Calu3 (cell line): ENCODE results near the gene MED29. TPM values are rescaled to one million over a fixed set of nuclear protein-coding genes. Genes with fewer than 3 reads are reported as not detected.

ENCODE experiments used
- BruUV-seq: library from RNA; stranded (reverse); fragments of 400-500 nt; replicated peaks from 2 replicates; lab custom pipeline; 2021; lab: Mats Ljungman, UMichigan
- CTCF ChIA-PET: fragments of 300-600 bp; sonication (Branson Sonifier 250); formaldehyde crosslinking; loops from one replicate; lab custom pipeline; 2022; ENCODE audit warnings: antibody characterized with exemption; lab: Charles Lee
- DNase-seq: peaks from one replicate; pipeline ENCODE4 v3.0.0; 2022
- H3K27ac Mint-ChIP-seq: one replicate; pipeline ENCODE4 v1.8.0; 2022; ENCODE audit warnings: mixed read lengths; ENCODE audit not compliant: unreplicated experiment
- H3K27me3 Mint-ChIP-seq: one replicate; pipeline ENCODE4 v1.8.0; 2022; ENCODE audit warnings: mixed read lengths; ENCODE audit not compliant: unreplicated experiment
- H3K36me3 Mint-ChIP-seq: one replicate; pipeline ENCODE4 v1.8.0; 2022; ENCODE audit warnings: mild to moderate bottlenecking, moderate library complexity, mixed read lengths; ENCODE audit not compliant: insufficient read depth, unreplicated experiment
- H3K4me1 Mint-ChIP-seq: one replicate; pipeline ENCODE4 v1.8.0; 2022; ENCODE audit warnings: mild to moderate bottlenecking, low read depth, mixed read lengths; ENCODE audit not compliant: unreplicated experiment
- H3K4me3 Mint-ChIP-seq: one replicate; pipeline ENCODE4 v1.8.0; 2022; ENCODE audit warnings: mild to moderate bottlenecking, low read depth, moderate library complexity, mixed read lengths; ENCODE audit not compliant: unreplicated experiment
- H3K9me3 Mint-ChIP-seq: one replicate; pipeline ENCODE4 v1.8.0; 2022; ENCODE audit warnings: low read depth, mixed read lengths; ENCODE audit not compliant: unreplicated experiment
- CTCF ChIP-seq: fragments of 200-600 bp; IDR thresholded peaks from one replicate; pipeline ENCODE4 v1.8.0; 2022; ENCODE audit warnings: antibody characterized with exemption; ENCODE audit not compliant: unreplicated experiment
- intact Hi-C: fragments of 100-400 bp; cut with micrococcal nuclease; formaldehyde crosslinking; loops from one replicate; pipeline ENCODE4 v1.10.0; 2022; ENCODE audit not compliant: unreplicated experiment
- total RNA-seq: library from RNA; stranded (reverse); gene quantifications from 2 replicates; pipeline ENCODE4 v1.2.3, GENCODE V29; 2022

The MED29 gene
- total RNA-seq, 1 experiment from 2014 or later = 56.8 TPM

GRCh38 chr19:39363901-39364457 is 27.2 kb upstream of the MED29 start:
- DNase-seq = no peak
- no peaks in the 10 kb centered on the region for H3K27me3 Mint-ChIP-seq
- peaks cover 13% of the 10 kb centered on the region for H3K4me1 Mint-ChIP-seq
- intact Hi-C loops = no loop called here
- no peak overlapping the region for H3K27ac Mint-ChIP-seq
- H3K9me3 Mint-ChIP-seq = no peaks in the 10 kb centered on the region
- BruUV-seq = no TSS peak
- CTCF ChIA-PET = no interaction called here
- peaks cover 55% of the 10 kb centered on the region for H3K36me3 Mint-ChIP-seq
- no peak overlapping the region for H3K4me3 Mint-ChIP-seq
- no peak for TF ChIP-seq CTCF

- no peak overlapping the region for H3K4me3 Mint-ChIP-seq
- H3K4me1 Mint-ChIP-seq = peaks cover 13% of the 10 kb centered on the region
- H3K27ac Mint-ChIP-seq = no peak overlapping the region
- intact Hi-C loops = no loop called here
- DNase-seq = no peak
- no peaks in the 10 kb centered on the region for H3K9me3 Mint-ChIP-seq
- TF ChIP-seq CTCF = no peak
- H3K27me3 Mint-ChIP-seq = no peaks in the 10 kb centered on the region
- BruUV-seq = no TSS peak
- peaks cover 51% of the 10 kb centered on the region for H3K36me3 Mint-ChIP-seq
- CTCF ChIA-PET = no interaction called here
These were observed 25.6 kb upstream of the MED29 start for GRCh38 chr19:39365531-39365930.

- intact Hi-C loops = no loop called here
- BruUV-seq = no TSS peak
- Mint-ChIP-seq H3K36me3 (peaks cover 54% of the 10 kb centered on the region), H3K4me1 (no peaks in the 10 kb centered on the region), H3K27ac (no peak overlapping the region), H3K27me3 (no peaks in the 10 kb centered on the region), H3K4me3 (no peak overlapping the region), H3K9me3 (no peaks in the 10 kb centered on the region)
- DNase-seq = no peak
- no peak for TF ChIP-seq CTCF
- CTCF ChIA-PET = no interaction called here
These were observed 22.0 kb upstream of the MED29 start for GRCh38 chr19:39369200-39369599.

GRCh38 chr19:39370735-39371134 is 20.4 kb upstream of the MED29 start:
- intact Hi-C loops = no loop called here
- Mint-ChIP-seq H3K36me3 (peaks cover 53% of the 10 kb centered on the region), H3K27ac (no peak overlapping the region), H3K27me3 (no peaks in the 10 kb centered on the region), H3K9me3 (no peaks in the 10 kb centered on the region), H3K4me3 (no peak overlapping the region), H3K4me1 (no peaks in the 10 kb centered on the region)
- TF ChIP-seq CTCF = no peak
- DNase-seq = no peak
- CTCF ChIA-PET = no interaction called here
- BruUV-seq = no TSS peak
